Fibroblast of skin of scalp (primary cell): ENCODE measurements around the gene HCN3.
"Not testable (repeated sequence)": the region's sequence is repeated elsewhere in the genome, so short reads cannot be mapped to it uniquely, and the experiment has no call there.

Experiments used
- DNase-seq: peaks from one replicate; pipeline ENCODE4 v3.0.0-alpha.2; 2013

Gene HCN3

GRCh38 chr1:155285063-155285462 lies 7.8 kb downstream of the HCN3 start:
- no peak for DNase-seq

DNA sequence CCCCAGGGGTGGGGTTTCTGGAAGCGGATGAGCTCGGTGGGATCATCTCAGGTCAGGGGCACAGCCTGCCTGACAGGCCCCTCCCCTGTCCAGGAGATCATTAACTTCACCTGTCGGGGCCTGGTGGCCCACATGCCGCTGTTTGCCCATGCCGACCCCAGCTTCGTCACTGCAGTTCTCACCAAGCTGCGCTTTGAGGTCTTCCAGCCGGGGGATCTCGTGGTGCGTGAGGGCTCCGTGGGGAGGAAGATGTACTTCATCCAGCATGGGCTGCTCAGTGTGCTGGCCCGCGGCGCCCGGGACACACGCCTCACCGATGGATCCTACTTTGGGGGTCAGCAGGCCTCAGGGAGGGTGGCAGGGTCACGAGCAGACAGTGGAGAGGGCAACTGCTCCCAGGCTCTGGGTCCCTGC lies 8.4 kb downstream of the HCN3 start:
- DNase-seq = no peak

- no peak for DNase-seq
These were observed 9.3 kb downstream of the HCN3 start for GRCh38 chr1:155286544-155286943.

DNA sequence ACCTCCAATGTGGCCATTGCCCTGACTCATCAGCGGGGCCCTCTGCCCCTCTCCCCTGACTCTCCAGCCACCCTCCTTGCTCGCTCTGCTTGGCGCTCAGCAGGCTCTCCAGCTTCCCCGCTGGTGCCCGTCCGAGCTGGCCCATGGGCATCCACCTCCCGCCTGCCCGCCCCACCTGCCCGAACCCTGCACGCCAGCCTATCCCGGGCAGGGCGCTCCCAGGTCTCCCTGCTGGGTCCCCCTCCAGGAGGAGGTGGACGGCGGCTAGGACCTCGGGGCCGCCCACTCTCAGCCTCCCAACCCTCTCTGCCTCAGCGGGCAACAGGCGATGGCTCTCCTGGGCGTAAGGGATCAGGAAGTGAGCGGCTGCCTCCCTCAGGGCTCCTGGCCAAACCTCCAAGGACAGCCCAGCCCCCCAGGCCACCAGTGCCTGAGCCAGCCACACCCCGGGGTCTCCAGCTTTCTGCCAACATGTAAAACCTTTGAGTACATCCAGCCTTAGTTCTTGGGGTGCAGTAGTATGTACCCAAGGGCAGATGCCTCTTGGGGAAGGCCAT lies 10.8 kb downstream of the HCN3 start:
- DNase-seq = no peak

- not testable (repeated sequence) for DNase-seq
These were observed 13.7 kb downstream of the HCN3 start for GRCh38 chr1:155291006-155291405.

GRCh38 chr1:155293086-155293749 lies 16.0 kb downstream of the HCN3 start:
- DNase-seq = no peak

- DNase-seq = no peak
These were observed 17.4 kb downstream of the HCN3 start for GRCh38 chr1:155294520-155295182.

GRCh38 chr1:155295183-155295941 lies 18.1 kb downstream of the HCN3 start:
- DNase-seq = no peak

- no peak for DNase-seq
These were observed 18.6 kb downstream of the HCN3 start for GRCh38 chr1:155295942-155296267.

GRCh38 chr1:155296661-155297060 lies 19.4 kb downstream of the HCN3 start:
- DNase-seq = no peak

DNA sequence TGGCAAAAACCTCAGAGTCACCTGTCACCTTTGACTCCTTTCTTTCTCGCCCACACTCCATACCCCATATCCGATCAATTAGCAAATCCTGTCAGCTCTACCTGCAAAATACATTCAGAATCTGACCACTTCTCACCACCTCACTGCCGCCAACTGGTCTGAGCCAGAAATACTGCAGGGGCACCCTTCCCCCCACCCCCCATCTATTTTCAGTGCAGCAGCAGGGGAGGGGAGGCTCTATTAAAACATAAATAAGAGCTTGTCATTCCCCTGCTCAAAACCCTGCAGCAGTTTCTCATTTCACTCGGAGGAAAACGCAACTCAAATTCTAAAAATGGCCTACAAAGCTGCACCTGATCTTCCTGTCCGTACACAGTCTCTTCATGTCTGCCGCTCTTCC lies 20.1 kb downstream of the HCN3 start:
- DNase-seq = no peak

DNA sequence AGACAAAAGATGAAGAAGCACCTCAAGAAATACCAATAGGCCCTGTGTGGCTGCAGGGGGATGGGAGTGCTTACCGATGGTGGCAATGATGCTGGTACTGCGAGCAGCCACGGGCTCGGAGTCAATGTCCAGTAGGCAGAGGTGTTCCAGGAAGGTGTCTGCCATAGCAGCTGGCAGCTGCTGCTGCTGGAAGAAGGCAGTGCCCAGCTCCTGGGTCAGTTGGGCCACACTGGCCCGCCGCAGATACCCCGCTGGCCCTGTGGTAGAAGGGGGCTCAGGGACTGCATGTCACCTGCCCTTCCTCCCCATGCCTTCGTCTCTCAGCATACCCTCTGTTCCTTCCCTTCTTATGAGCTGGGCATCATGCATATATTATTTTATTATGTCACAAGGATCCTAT lies 22.8 kb downstream of the HCN3 start:
- no peak for DNase-seq

DNA sequence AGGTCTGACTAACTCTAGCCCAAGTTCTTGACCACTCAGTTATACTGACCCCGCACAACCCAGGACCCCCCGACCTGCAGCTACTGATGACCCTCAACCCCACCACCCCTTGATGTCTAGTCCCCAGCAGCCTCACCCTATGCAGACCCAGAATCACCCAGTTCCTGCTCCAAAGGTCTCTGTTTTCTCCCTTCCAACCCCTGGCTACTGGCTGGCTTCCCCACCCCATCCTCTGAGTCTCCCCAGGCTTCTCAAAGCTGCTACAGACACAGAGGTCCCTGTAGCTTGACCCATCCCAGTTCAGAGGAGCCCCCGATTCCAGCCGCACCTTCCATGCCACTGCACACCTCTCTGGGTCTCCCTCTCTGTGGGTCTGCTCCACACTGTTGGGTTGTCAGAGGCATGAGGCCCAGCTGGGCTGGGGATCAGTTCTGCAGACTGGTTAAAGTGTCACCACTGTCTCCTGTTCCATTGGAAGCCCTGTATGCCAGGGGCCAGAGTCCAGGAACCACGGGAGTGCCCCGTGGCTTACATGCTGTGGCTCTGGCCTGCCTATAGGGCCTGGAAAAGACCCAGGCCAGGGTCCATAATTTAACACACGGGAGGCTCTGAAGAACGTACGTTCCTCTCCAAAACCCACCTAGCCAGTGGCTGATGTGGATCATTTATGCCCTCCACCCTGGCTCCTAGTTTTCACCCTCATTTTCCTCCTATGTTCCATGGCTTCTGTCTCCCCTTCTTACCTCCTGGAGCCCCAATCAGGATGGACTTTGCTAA lies 23.5 kb downstream of the HCN3 start:
- no peak for DNase-seq

- DNase-seq = no peak
These were observed 24.1 kb downstream of the HCN3 start, which contains the start of gene PKLR for GRCh38 chr1:155301342-155301841. TSS of gene PKLR (minus strand) at chr1:155301438. CDS start at chr1:155301395, 43 bp downstream.

DNA sequence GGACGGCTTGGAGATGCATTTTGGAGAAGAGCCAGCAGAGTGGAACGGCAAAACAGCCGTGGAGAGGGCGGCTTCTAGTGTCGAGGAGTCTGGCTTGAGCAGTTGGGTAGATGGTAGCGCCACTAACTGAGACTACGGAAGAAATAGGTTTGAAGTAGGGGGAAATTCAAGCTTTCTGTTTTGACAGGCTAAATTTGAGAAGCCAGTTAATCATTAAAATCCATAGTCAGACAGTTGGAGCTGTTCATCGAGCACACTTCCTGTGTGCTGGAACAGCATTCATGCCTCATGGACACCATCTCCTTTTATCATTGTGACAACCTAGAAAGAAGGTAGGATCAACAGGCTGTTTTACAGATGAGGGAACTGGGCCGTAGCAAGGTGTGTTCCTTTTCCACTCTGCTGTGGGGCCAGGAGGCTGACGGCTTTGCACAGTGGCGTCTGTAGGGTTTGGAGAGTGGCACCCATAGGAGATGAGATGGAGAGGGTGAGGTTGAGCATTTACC lies 27.3 kb downstream of the HCN3 start:
- no peak for DNase-seq

- peak; percentile 75 for DNase-seq
These were observed 28.7 kb downstream of the HCN3 start for GRCh38 chr1:155305881-155306391.

DNA sequence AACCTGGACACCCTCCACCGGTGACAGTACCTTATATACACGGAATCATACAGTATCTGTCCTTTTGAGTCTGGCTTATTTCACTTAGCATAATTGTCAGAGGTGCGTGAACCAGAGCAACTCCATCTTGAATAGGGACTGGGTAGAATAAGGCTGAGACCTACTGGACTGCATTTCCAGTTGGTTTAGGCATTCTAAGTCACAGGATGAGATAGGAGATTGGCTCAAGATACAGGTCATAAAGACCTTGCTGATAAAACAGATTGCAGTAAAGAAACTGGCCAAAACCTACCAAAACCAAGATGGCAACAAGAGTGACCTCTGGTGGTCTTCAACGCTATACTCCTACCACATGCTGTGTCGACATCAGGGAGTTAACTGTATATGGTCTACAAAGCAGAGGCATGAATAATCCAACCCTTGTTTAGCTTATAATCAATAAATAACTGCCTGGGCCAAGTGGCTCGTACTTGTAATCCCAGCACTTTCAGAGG lies 30.0 kb downstream of the HCN3 start:
- DNase-seq = peak; percentile 63

DNA sequence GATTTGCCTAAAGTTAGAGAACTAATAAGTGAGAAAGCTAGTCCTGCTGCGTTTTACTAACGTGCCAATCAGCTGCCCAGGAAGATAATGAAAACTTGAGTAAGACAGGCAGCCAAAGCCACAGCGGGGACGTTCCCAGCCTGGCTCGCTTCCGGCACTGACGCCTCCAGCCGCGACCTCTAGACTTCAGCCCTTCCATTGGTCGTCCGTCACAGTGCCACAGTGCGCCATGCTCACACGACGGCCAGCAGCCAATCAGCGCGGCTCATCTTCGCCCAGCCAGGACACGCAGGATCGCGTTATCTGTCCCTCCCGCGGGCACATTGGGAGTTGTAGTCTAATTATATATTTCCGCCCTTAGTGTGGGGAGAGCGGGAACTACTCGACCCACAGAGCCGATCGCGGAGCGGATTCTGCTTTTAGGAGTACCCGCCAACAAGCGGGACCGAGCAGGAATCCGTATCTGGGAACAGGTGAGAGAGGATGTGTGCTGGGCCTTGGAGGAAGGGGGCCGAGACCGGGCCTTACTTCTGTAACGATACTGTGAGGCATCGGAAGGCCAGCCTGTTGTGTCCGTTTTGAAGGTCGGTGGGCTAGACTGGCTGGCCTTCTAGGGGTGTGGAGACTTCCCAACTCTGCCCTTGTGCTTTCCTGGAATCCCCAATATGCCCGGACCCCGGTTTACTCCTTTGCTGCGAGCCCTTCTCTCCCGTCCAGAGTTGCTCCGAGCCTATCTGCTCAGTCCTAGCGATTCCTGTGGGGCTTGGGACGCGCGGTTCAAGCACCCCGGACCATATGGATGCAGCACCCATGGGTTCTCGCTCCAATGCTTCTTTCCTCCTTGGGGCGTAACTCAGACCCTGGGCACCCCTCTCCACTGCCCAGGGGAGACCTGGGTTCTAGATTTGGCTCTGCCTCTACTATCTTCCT lies 31.5 kb downstream of the HCN3 start, which contains the start of gene FDPS:
TSS of gene FDPS (plus strand) at position 374 of the 930 bp plus-strand sequence. CDS start 924 bp downstream, outside the sequence.
- peak; percentile 99 for DNase-seq

GRCh38 chr1:155309423-155310021 lies 32.3 kb downstream of the HCN3 start:
- peak; percentile 11 for DNase-seq

- DNase-seq = no peak
These were observed 36.0 kb downstream of the HCN3 start for GRCh38 chr1:155313261-155313660.
